ENCODE data around the gene BRMS1. TPM values are rescaled to one million over a fixed set of nuclear protein-coding genes. Genes with fewer than 3 reads are reported as not detected.

The BRMS1 gene
- total and polyA plus RNA-seq, 2 donors (not counting 1 experiment from before 2014, with no cell fraction given): 25.7 to 43.9 TPM

DNA sequence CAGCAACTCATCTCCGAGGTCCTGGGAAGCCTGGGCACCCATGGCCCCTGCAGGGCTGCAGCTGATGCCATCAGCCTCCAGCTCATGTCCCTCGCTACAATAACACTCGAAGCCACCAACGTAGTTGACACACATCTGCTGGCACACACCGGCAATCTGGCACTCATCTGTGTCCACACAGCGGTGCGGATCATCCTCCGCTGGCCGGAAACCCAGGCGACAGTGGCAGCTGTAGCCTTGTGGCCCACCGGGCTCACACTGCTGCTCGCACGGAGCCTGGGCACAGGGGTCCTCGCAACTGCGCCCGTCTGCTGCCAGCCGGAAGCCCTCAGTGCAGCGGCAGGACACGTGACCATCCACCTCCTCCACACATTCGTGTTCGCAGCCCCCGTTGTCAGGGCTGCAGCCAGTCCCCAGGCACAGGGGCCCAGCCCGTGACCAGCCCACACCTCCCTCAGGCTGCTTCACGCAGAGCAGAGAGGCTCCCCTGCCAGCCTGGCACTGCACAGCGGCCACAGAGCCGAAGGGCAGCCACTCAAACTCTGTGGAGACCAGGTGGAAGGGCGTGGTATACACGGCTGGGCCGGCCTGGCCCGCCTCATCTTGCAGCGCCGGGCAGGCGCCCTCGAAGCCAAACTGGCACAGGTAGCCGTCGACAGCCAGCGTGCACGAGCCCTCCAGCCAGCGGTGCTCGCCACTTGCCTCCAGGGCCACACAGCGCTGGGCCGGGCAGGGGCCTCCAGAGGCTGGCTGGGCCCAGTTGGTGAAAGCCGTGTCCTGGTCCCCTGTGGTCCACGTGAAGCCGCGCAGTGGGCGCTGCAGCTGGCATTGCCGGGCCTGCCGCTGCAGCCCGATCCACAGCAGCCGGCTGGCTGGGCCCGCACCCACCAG, 28.7 kb downstream of the BRMS1 start:
- TF ChIP-seq EZH2 (IDR thresholded peaks at IDR 0.05; ENCODE audit: low read length, missing control alignments): no peak
- TF ChIP-seq, protein P1, sequence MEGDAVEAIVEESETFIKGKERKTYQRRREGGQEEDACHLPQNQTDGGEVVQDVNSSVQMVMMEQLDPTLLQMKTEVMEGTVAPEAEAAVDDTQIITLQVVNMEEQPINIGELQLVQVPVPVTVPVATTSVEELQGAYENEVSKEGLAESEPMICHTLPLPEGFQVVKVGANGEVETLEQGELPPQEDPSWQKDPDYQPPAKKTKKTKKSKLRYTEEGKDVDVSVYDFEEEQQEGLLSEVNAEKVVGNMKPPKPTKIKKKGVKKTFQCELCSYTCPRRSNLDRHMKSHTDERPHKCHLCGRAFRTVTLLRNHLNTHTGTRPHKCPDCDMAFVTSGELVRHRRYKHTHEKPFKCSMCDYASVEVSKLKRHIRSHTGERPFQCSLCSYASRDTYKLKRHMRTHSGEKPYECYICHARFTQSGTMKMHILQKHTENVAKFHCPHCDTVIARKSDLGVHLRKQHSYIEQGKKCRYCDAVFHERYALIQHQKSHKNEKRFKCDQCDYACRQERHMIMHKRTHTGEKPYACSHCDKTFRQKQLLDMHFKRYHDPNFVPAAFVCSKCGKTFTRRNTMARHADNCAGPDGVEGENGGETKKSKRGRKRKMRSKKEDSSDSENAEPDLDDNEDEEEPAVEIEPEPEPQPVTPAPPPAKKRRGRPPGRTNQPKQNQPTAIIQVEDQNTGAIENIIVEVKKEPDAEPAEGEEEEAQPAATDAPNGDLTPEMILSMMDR (conservative IDR thresholded peaks at IDR 0.05 in 1 of 2, IDR thresholded peaks at IDR 0.05 in 1 of 2; ENCODE audit: low read depth in 1 of 2, low read length in 2 of 2): no peak
- Histone ChIP-seq H3K79me2 (ENCODE audit: control insufficient read depth, insufficient read depth, low read length) (peaks cover 33% of the 10 kb centered on the region), H3K27me3 (ENCODE audit: control insufficient read depth, insufficient read depth, low read length) (no peaks in the 10 kb centered on the region), H4K20me1 (ENCODE audit: control insufficient read depth, extremely low read depth, insufficient read depth, low read length) (no peaks in the 10 kb centered on the region), H3K4me3 (replicated peaks in 1 of 4; ENCODE audit: control extremely low read depth in 1 of 4, insufficient read depth in 1 of 4, low read depth in 3 of 4, low read length in 4 of 4) (peak overlapping the region; percentile 66 to 90 (median 82)), H3K9me3 (ENCODE audit: control insufficient read depth, insufficient read depth, low read depth, low read length) (no peaks in the 10 kb centered on the region), H3K27ac (ENCODE audit: insufficient read depth, low read length) (peak overlapping the region; percentile 97), H3K36me3 (ENCODE audit: control insufficient read depth, insufficient read depth, low read length) (peaks cover 7% of the 10 kb centered on the region), H3K9ac (ENCODE audit: insufficient read depth, low read length) (peak overlapping the region; percentile 85), H3K4me1 (ENCODE audit: control insufficient read depth, extremely low read depth, insufficient read depth, low read length) (peaks cover 19% of the 10 kb centered on the region), H3K4me2 (ENCODE audit: extremely low read depth, insufficient read depth, low read length) (peak overlapping the region; percentile 99), H2AFZ (ENCODE audit: low read length) (no peak overlapping the region)
- no peak for DNase-seq (ENCODE audit: low read depth in 2 of 2)

DNA sequence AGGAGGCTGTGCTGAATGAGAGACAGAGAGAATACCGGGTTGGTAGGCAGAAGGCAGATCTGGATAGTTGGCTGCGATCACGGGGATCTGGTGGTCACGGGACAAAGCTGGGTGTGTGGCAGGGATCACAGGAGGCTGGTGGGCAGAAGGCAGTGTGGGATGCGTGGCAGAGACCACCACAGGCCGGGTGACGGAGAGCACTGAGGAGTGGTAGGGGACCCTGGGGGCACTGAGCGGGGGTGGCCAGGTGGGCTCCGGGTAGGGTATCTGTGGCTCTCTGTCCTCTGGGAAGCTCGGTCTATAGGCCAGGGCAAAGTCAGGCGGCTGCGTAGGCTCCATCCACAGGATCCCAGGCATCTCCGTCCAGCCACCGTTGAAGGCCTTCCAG, 29.4 kb downstream of the BRMS1 start:
- TF ChIP-seq, protein P1 (conservative IDR thresholded peaks at IDR 0.05 in 1 of 2, IDR thresholded peaks at IDR 0.05 in 1 of 2; ENCODE audit: low read depth in 1 of 2, low read length in 2 of 2): no peak
- TF ChIP-seq EZH2 (IDR thresholded peaks at IDR 0.05; ENCODE audit: low read length, missing control alignments): no peak
- no peak for DNase-seq (ENCODE audit: low read depth in 2 of 2)
- no peaks in the 10 kb centered on the region for H3K9me3 ChIP-seq (ENCODE audit: control insufficient read depth, insufficient read depth, low read depth, low read length)
- peaks cover 7% of the 10 kb centered on the region for H3K36me3 ChIP-seq (ENCODE audit: control insufficient read depth, insufficient read depth, low read length)
- peak overlapping the region; percentile 99 for H3K4me2 ChIP-seq (ENCODE audit: extremely low read depth, insufficient read depth, low read length)
- H3K79me2 ChIP-seq (ENCODE audit: control insufficient read depth, insufficient read depth, low read length): peaks cover 33% of the 10 kb centered on the region
- H3K4me1 ChIP-seq (ENCODE audit: control insufficient read depth, extremely low read depth, insufficient read depth, low read length): peaks cover 19% of the 10 kb centered on the region
- H3K9ac ChIP-seq (ENCODE audit: insufficient read depth, low read length): peak overlapping the region; percentile 85
- no peaks in the 10 kb centered on the region for H4K20me1 ChIP-seq (ENCODE audit: control insufficient read depth, extremely low read depth, insufficient read depth, low read length)
- H3K27ac ChIP-seq (ENCODE audit: insufficient read depth, low read length): peak overlapping the region; percentile 97
- peak overlapping the region; percentile 66 to 90 (median 82) for H3K4me3 ChIP-seq (replicated peaks in 1 of 4; ENCODE audit: control extremely low read depth in 1 of 4, insufficient read depth in 1 of 4, low read depth in 3 of 4, low read length in 4 of 4)
- no peak overlapping the region for H2AFZ ChIP-seq (ENCODE audit: low read length)
- no peaks in the 10 kb centered on the region for H3K27me3 ChIP-seq (ENCODE audit: control insufficient read depth, insufficient read depth, low read length)

DNA sequence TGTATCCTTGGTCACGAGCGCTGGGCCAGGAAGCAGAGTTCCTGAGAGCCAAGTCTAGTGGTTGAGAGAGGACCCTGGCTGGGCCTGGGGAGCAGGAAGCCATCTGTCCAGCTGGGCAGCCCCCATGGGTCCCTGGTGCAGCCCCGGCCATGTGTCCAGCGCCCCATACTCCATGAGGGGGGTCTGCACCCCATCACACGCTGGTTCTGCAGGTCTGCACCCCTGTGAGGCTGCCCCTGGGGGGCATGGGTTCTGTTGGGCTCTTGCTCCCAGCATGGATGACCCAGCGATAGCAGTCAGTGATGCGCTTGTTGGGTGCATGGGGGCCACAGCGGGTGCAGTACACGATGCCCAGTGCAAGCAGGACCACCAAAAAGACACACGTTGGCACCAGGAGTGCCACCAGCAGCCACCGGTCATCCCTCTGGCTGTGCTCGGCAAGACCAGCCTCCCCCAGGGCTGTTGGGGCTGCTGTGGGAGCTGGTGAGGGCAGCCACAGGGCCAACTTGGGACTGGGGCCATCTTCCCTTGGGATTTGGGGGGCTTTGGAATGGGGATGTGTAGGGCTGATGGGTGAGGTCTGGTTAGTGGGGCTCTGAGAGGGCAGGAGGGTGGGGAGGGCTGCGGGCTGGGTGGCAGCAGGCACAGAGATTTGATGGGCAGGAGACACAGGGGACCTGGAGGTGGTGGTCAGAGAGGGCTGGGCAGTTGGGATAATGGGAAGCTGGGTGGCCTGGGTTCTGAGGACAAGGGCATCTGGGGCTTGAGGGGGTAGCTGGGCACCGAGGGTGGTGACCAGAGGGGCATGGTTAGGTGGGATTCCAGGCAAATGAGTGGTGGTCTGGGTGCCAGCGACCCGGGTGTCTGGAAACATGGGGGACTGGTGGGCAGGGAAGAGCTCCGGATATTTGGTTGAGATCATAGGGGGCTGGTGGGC, 30.1 kb downstream of the BRMS1 start:
- Histone ChIP-seq H4K20me1 (ENCODE audit: control insufficient read depth, extremely low read depth, insufficient read depth, low read length) (no peaks in the 10 kb centered on the region), H2AFZ (ENCODE audit: low read length) (no peak overlapping the region), H3K9me3 (ENCODE audit: control insufficient read depth, insufficient read depth, low read depth, low read length) (no peaks in the 10 kb centered on the region), H3K4me2 (ENCODE audit: extremely low read depth, insufficient read depth, low read length) (peak overlapping the region; percentile 99), H3K27ac (ENCODE audit: insufficient read depth, low read length) (peak overlapping the region; percentile 97), H3K9ac (ENCODE audit: insufficient read depth, low read length) (peak overlapping the region; percentile 85), H3K4me1 (ENCODE audit: control insufficient read depth, extremely low read depth, insufficient read depth, low read length) (peaks cover 19% of the 10 kb centered on the region), H3K79me2 (ENCODE audit: control insufficient read depth, insufficient read depth, low read length) (peaks cover 33% of the 10 kb centered on the region), H3K27me3 (ENCODE audit: control insufficient read depth, insufficient read depth, low read length) (no peaks in the 10 kb centered on the region), H3K4me3 (replicated peaks in 1 of 4; ENCODE audit: control extremely low read depth in 1 of 4, insufficient read depth in 1 of 4, low read depth in 3 of 4, low read length in 4 of 4) (peak overlapping the region; percentile 66 to 90 (median 82)), H3K36me3 (ENCODE audit: control insufficient read depth, insufficient read depth, low read length) (peaks cover 7% of the 10 kb centered on the region)
- DNase-seq (ENCODE audit: low read depth in 2 of 2): no peak
- TF ChIP-seq, protein P1 (conservative IDR thresholded peaks at IDR 0.05 in 1 of 2, IDR thresholded peaks at IDR 0.05 in 1 of 2; ENCODE audit: low read depth in 1 of 2, low read length in 2 of 2): no peak
- no peak for TF ChIP-seq EZH2 (IDR thresholded peaks at IDR 0.05; ENCODE audit: low read length, missing control alignments)
